ENCODE data around the gene MED27. TPM values are rescaled to one million over a fixed set of nuclear protein-coding genes. Genes with fewer than 3 reads are reported as not detected.

Gene MED27
- total RNA-seq, 1 donor: 13.3 TPM

- no peaks in the 10 kb centered on the region for H3K27me3 ChIP-seq (ENCODE audit: insufficient read depth, low read length)
- no peaks in the 10 kb centered on the region for H3K9me3 ChIP-seq (ENCODE audit: low read depth, low read length)
- H3K4me1 ChIP-seq (ENCODE audit: insufficient read depth, low read length): no peaks in the 10 kb centered on the region
- no peak overlapping the region for H3K4me3 ChIP-seq (ENCODE audit: low read length)
Observed at GRCh38 chr9:131992906-131993657, 86.6 kb downstream of the MED27 start.

DNA sequence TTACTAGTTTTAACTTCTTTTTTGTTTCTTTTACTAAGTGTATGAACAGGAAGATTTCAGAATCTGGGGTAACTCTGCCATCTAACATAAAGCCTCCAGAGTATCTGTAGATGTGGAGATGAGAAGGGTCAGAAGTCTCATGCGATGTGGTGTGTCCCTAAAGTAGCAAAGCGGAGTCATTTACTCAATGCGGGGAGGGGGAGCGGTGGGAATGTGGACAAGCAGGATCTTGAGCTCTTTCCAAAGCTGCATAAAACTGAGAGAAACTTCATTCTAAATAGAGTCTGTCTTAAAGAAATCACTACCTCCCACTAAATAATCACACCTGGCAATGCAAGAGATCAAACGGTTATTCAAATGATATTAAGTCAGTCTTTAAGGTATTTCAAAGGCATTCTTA is 92.4 kb downstream of the MED27 start:
- Histone ChIP-seq H3K27me3 (ENCODE audit: insufficient read depth, low read length) (no peaks in the 10 kb centered on the region), H3K4me3 (ENCODE audit: low read length) (no peak overlapping the region)

DNA sequence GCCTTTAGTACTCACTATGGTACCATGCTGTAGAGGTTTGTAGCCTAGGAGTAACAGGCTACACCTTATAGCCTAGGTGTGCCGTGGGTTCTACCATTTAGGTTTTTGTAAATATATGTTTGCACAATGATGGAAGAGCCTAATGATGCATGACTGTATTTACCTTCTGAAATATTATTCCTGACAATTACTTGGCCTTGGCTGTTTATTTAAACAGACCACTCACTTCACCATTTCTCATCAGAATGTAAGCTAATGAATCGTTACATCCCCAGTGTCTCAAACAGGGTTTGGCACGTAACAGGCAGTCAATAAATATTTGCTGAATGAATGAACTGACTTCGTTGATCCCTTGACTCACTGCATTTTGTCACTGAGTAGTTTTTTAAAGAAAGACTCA is 93.1 kb downstream of the MED27 start:
- Histone ChIP-seq H3K4me3 (ENCODE audit: low read length) (no peak overlapping the region), H3K9me3 (ENCODE audit: low read depth, low read length) (no peaks in the 10 kb centered on the region), H3K27me3 (ENCODE audit: insufficient read depth, low read length) (no peaks in the 10 kb centered on the region), H3K4me1 (ENCODE audit: insufficient read depth, low read length) (no peaks in the 10 kb centered on the region)

More for the DNA sequence above, 92.4 kb downstream of the MED27 start:
- Histone ChIP-seq H3K9me3 (ENCODE audit: low read depth, low read length) (no peaks in the 10 kb centered on the region), H3K4me1 (ENCODE audit: insufficient read depth, low read length) (no peaks in the 10 kb centered on the region)

DNA sequence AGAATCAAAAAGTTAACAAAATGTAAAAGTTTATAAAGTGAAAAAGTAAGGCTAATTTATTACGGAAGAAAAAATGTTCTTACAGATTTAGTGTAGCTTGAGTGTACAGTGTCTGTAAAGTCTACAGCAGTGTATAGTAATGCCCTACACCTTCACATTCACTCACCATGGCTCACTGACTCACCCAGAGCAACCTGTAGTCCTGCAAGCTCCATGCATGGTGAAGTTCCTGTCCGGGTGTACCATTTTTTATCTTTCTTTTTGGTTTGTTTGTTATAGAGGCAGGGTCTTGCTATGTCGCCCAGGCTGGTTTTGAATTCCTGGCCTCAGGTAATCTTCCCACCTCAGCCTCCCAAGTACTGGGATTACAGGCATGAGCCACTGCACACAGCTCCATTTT is 93.6 kb downstream of the MED27 start:
- Histone ChIP-seq H3K4me3 (ENCODE audit: low read length) (no peak overlapping the region), H3K4me1 (ENCODE audit: insufficient read depth, low read length) (no peaks in the 10 kb centered on the region), H3K9me3 (ENCODE audit: low read depth, low read length) (no peaks in the 10 kb centered on the region), H3K27me3 (ENCODE audit: insufficient read depth, low read length) (no peaks in the 10 kb centered on the region)

DNA sequence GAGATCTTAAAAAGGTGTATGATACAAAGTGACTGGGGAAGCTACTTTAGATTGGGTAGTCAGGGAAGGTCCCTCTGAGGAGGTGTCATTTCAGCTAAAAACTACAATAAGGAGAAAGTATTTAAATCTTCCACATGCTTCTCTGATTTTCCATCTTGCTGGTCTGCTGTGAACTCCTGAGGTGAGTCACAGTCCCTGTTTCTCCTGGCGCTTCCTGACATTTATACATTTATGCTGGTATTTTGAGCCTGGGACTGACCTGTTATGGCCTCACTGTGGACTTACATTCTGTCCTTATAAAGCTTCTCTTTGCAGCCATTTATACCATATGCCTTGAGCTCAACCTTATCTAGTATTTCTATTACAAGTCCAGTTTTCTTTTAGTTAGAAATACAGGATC is 95.1 kb downstream of the MED27 start:
- Histone ChIP-seq H3K4me3 (ENCODE audit: low read length) (no peak overlapping the region), H3K4me1 (ENCODE audit: insufficient read depth, low read length) (no peaks in the 10 kb centered on the region), H3K27me3 (ENCODE audit: insufficient read depth, low read length) (no peaks in the 10 kb centered on the region), H3K9me3 (ENCODE audit: low read depth, low read length) (no peaks in the 10 kb centered on the region)

GRCh38 chr9:131982671-131983239 is 96.9 kb downstream of the MED27 start:
- Histone ChIP-seq H3K4me1 (ENCODE audit: insufficient read depth, low read length) (peaks cover 2% of the 10 kb centered on the region), H3K9me3 (ENCODE audit: low read depth, low read length) (no peaks in the 10 kb centered on the region), H3K27me3 (ENCODE audit: insufficient read depth, low read length) (no peaks in the 10 kb centered on the region), H3K4me3 (ENCODE audit: low read length) (no peak overlapping the region)

DNA sequence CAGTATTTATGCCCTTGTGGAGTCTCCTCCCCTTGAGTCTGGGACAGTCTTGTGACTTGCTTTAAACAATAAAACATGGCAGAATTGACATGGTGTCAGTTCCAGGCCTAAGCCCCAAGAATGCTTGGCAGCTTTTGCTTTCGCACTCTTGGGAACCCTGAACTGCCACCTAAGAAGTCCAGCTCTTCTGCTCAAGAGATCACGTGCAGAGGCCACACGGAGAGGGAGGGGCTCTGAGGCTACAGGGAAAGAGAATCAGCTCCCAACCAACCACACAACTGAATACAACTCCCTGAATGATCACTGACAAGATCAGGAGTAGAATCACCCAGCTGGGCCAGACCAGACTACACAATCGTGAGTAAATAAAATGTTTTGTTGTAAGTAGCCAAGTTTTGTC is 97.6 kb downstream of the MED27 start:
- no peaks in the 10 kb centered on the region for H3K9me3 ChIP-seq (ENCODE audit: low read depth, low read length)
- H3K4me3 ChIP-seq (ENCODE audit: low read length): no peak overlapping the region
- peaks cover 9% of the 10 kb centered on the region for H3K4me1 ChIP-seq (ENCODE audit: insufficient read depth, low read length)
- no peaks in the 10 kb centered on the region for H3K27me3 ChIP-seq (ENCODE audit: insufficient read depth, low read length)

- Histone ChIP-seq H3K4me1 (ENCODE audit: insufficient read depth, low read length) (peaks cover 16% of the 10 kb centered on the region), H3K4me3 (ENCODE audit: low read length) (no peak overlapping the region), H3K9me3 (ENCODE audit: low read depth, low read length) (no peaks in the 10 kb centered on the region), H3K27me3 (ENCODE audit: insufficient read depth, low read length) (no peaks in the 10 kb centered on the region)
Observed at GRCh38 chr9:131981116-131981776, 98.4 kb downstream of the MED27 start.

DNA sequence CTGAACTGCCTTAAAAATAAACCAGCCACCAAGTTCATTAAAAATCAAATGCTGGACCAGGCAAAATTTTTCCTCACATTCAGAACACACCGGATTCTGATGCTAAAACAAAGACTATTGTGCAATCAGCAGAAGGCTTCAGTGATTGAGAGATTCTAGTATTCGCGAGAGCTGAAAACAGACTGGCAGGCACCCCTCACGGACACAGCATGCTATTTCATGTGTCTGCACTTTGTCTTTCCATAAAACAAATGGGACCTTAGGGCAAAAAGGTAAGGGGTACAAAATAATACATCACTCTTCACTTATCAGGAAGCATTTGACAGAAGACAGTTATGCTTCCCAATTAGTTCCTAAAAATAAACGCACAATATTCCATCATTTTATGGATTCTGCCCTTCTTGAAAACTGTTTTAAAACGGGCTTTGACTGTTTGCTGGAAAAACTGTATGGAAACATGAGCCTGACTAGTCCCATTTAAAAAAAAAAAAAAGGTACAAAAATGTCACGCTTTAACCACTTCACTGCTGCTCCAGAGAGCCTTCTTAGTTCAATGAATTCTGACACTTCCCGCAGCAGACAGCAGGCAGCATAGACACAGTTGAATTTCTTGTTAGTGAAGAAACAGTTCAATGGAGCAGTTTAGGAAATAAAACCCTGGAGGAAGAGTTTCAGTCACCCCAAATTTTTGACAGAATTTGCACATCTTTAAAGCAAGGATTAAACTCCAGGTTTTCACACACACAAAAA is 99.2 kb downstream of the MED27 start:
- H3K4me1 ChIP-seq (ENCODE audit: insufficient read depth, low read length): peaks cover 24% of the 10 kb centered on the region
- no peak overlapping the region for H3K4me3 ChIP-seq (ENCODE audit: low read length)
- no peaks in the 10 kb centered on the region for H3K9me3 ChIP-seq (ENCODE audit: low read depth, low read length)
- no peaks in the 10 kb centered on the region for H3K27me3 ChIP-seq (ENCODE audit: insufficient read depth, low read length)

GRCh38 chr9:131977109-131977838 is 102.4 kb downstream of the MED27 start:
- H3K4me1 ChIP-seq (ENCODE audit: insufficient read depth, low read length): peaks cover 26% of the 10 kb centered on the region
- no peaks in the 10 kb centered on the region for H3K27me3 ChIP-seq (ENCODE audit: insufficient read depth, low read length)
- H3K9me3 ChIP-seq (ENCODE audit: low read depth, low read length): no peaks in the 10 kb centered on the region
- no peak overlapping the region for H3K4me3 ChIP-seq (ENCODE audit: low read length)

- Histone ChIP-seq H3K4me3 (ENCODE audit: low read length) (no peak overlapping the region), H3K27me3 (ENCODE audit: insufficient read depth, low read length) (no peaks in the 10 kb centered on the region), H3K9me3 (ENCODE audit: low read depth, low read length) (no peaks in the 10 kb centered on the region), H3K4me1 (ENCODE audit: insufficient read depth, low read length) (peaks cover 26% of the 10 kb centered on the region)
Observed at GRCh38 chr9:131976157-131977108, 103.2 kb downstream of the MED27 start.

DNA sequence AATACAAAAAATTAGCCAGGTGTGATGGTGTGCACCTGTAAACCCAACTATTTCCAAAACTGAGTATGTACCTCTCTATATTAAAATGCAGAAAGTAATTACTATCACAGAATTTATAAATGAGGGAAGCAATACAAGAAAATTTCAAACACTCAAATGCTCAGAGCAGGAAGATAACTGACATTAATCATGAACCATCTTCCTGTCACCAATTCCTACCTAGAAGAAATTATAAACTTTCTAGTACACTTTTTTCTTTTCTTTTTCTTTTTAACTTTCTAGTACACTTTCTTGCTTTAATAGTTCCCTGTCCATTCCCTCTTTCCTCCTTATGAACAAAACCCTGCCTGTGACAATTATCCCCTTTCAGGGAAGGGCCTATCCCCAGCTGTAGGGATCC is 106.8 kb downstream of the MED27 start:
- Histone ChIP-seq H3K27me3 (ENCODE audit: insufficient read depth, low read length) (no peaks in the 10 kb centered on the region), H3K9me3 (ENCODE audit: low read depth, low read length) (no peaks in the 10 kb centered on the region), H3K4me3 (ENCODE audit: low read length) (no peak overlapping the region), H3K4me1 (ENCODE audit: insufficient read depth, low read length) (peaks cover 25% of the 10 kb centered on the region)

DNA sequence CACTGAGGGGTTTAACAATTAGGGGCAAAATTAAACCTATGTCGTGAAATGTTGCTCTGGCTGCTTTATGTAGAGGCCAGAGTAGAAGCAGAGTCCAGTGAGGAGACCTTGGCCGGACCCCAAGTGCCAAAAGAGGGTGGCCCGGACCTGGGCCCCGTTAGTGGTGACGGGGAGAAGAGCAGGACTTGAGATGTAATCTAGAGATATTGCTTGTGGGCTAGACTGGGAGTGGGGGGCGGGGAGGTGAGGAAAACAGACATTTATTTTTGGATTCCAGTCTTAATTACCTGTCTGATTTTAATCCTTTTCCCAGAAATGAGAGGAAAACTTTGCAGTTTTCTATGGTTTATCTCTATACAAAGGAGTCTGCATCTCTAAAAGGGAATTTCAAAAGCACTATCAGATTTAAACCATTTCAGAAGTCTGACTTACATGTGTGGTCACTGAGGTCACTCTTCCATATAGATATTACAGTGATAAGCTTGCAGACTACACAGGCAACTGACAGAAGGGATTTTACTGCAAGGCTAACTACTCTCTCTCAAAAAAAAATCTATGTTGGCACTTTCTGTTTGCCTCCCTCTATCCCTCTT is 108.1 kb downstream of the MED27 start:
- H3K9me3 ChIP-seq (ENCODE audit: low read depth, low read length): no peaks in the 10 kb centered on the region
- peaks cover 12% of the 10 kb centered on the region for H3K4me1 ChIP-seq (ENCODE audit: insufficient read depth, low read length)

More for the DNA sequence above, 108.1 kb downstream of the MED27 start:
- Histone ChIP-seq H3K4me3 (ENCODE audit: low read length) (no peak overlapping the region), H3K27me3 (ENCODE audit: insufficient read depth, low read length) (no peaks in the 10 kb centered on the region)
